GM18507 (cell line): ENCODE measurements around the gene PBX1.

ENCODE experiments used
- DNase-seq: peaks from one replicate; pipeline ENCODE4 v3.0.0; 2011; ENCODE audit warnings: low read depth; ENCODE audit not compliant: insufficient read length; ENCODE audit errors: extremely low spot score
- FAIRE-seq: peaks from 2 replicates; lab custom pipeline; 2011; peaks lifted over from hg19 to GRCh38; lab: Jason Lieb, UNC

PBX1 gene

DNA sequence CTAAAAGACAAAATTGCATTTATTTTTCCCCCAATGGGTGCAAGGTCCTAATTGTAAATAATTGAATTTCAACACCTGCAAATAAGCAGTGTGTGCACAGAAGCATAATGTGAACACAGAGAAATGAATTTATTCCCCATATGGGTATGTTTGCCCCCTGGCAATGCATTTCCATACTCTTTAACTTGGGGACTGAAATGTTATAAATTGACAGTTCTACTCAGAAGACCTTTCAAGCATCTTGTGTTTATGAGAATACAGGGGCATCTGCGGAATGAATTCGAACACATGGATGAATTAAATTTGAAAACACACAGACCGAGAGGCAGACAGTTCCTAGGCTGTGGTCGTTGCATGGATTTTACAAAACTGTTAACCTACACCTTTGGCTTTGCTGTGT lies 3.5 kb downstream of the PBX1 start:
- FAIRE-seq (no peak), DNase-seq (no peak)

DNA sequence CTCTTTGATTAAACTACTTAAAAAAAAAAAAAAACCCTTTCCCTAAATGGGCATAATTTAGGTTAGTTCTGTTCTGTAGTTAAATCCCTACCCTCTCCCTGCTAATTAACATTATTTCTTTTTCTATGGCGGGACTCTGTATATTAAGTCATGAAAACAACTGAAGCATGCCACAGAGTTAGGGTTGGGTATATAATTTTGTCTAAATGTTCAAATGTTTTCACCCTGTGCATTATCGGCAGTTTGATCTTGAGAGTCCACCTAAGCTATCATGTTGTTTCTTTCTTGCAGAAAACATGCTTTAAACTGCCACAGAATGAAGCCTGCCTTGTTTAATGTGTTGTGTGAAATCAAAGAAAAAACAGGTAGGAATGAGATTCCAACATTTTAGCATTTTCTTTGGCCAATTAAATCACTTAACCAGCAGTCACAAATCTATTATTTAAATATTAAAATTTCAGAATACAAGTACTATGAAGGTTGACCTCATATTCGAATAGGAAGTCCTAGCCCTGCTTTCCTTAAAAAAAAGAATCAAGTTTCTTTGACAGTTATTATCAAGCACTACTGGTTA lies 4.0 kb downstream of the PBX1 start:
- no peak for FAIRE-seq

DNA sequence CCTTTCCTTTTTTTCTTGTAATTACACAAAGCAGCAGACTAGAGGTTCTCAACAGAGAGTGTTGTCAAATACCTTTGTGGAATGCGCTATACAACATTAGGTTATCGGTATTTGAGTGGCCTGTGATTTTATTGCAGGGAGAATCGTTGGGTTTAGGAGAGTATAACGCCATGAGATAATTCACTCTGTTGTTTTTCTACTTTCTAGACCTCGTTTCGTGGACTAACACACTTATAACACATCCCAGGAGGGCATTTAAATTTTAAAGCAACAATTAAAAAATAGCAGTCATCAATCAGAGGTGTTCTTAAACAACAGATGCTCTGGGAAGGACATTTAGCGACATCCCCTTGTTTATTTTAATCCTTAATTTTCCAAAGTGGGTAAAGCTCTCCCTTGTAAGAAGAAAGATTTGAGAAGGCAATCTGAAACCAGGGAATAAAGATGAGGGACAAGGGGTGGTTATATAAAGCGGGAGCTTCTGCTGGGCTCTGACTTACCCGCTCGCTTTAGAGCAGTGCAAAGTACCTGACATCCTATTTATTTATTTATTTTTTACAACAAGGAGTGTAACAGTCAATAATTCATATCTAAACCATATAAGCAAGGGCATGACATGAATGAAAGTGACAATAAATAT lies 4.9 kb downstream of the PBX1 start:
- FAIRE-seq, result no peak
- no peak for DNase-seq

More for the DNA sequence above, 4.0 kb downstream of the PBX1 start:
- DNase-seq, result no peak

DNA sequence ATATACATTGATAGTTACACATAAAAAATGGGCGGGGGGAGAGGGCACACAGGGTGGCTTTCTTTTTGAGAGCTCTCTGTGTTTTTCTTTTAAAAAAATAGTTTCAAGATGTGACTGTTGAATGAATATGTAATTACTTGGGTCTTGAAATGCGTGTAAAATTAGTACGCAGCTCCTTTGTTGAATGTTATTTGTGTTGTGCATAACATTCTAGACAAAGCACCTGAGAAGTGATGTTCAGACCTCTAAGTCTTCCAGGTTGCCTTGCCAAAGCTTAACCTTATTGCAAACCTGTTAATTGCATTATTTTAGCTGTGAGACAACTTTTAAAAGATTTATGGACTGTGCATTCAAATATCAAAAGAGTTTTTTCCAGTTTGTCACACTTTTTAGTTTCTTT lies 5.4 kb downstream of the PBX1 start:
- no peak for FAIRE-seq
- no peak for DNase-seq

DNA sequence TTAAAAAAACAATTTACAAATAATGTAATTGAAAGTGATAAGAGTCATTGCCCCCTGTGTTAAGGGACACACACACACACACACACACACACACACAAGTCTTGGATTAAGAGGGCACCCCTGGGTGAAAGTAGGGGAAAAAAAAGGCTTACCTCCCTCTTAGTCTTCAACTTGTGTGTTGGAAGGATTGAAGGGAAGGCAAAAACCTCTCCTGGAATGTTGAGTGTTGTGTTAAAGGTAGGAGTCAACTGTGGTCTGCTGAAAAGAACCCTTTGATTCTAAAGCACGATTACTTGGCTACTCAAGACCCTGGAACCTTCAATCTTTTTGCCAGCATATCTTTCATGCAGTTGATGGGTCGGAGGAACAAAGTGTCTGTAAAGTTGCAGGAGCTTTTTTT lies 6.4 kb downstream of the PBX1 start:
- DNase-seq, result no peak
- no peak for FAIRE-seq

DNA sequence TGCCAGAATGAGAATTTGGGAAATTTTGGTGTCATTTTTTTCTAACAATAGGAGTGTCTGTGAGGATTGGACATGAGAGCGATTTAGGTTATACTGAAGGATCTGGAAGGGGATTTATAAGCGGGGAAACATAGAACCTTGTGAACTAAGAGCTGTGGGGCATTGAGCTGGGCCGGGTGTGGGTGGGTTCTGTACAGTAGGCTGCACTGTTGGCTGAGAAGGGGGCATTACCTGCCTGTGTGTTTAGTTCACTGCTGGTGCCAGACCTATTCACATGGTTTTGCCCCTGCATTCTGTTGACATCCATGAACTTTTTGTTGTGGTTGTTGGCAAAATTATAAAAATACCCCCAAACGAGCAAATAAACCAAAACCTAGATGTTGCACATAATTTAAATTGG lies 8.8 kb downstream of the PBX1 start:
- DNase-seq (no peak), FAIRE-seq (no peak)

DNA sequence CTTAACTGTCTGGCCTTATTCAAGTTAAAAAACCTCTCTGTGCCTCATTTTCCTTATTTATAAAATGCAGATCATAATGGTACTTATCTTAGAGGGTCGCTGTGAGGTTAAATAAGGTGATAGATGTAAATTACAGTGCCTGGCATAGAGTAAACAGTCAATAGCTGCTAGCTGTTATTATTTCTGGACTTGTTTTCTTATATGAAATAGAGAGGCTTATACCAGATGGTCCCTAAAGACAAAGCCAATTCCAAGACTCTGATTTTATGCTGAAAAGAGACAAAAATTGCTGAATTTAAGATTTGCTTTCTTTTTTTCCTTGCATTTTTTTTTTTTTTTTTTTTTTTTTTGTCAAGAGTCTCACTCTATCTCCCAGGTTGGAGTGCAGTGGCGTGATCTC lies 10.3 kb downstream of the PBX1 start:
- no peak for FAIRE-seq
- no peak for DNase-seq

DNA sequence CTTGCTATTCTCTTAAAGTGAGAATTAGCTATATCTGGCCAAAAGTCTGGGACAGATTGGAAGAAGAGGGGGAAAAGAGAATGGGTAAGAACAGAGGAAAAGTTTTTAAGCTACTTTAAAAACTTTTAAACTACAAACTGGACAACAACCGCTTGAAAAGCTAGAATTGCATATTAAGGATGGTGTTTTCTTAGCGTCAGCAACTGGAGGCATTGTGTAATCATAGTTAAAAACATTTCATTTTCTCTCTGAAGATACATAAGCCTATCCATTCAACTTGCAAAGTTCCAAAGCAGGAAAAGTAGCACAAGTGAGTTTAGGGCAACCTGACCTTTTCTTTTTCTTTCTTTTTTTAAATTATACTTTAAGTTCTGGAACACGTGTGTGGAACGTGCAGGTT lies 10.9 kb downstream of the PBX1 start:
- FAIRE-seq (no peak), DNase-seq (no peak)

DNA sequence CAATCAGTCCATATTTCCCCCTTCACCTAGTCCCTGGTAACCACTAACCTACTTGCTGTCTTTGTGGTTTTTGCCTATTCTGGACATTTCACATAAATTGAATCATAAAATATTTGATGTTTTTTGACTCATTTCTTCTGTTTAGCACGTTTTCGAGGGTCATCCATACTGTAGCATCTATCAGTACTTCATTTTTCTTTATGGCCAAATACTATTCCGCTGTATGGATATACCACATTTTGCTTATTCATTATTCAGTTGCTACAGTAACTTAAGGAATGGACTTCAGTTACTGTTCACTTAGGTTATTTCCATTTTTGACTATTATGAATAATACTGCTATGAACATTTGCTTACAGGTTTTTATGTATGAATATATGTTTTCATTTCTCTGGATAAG lies 12.3 kb downstream of the PBX1 start:
- FAIRE-seq, result no peak

DNA sequence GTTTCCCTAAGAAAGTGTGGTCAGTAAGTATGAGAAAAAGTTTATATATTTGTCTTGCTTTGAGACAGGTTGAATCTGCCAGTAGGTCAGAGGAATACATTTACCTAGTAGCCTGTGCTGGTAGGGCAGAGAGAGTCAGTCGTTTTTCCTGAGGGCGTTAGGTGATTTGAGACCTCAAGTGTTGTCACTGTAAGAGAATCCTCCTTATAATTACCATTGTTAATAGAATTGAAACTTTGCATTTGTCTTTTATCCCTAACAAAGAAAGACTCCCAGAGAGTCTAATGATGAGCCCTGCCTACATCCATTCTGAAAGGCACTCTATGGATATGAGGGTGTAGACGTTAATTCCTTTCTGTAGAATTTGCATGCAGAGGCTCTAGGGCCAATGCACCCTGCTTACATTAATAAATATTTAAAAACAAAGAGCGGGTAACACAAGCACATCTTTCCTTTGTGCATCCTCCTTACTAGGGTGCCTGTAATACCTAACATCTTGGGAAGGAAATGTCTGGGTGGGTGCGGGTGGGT lies 16.4 kb downstream of the PBX1 start:
- FAIRE-seq (no peak), DNase-seq (no peak)

More for the DNA sequence above, 12.3 kb downstream of the PBX1 start:
- no peak for DNase-seq

DNA sequence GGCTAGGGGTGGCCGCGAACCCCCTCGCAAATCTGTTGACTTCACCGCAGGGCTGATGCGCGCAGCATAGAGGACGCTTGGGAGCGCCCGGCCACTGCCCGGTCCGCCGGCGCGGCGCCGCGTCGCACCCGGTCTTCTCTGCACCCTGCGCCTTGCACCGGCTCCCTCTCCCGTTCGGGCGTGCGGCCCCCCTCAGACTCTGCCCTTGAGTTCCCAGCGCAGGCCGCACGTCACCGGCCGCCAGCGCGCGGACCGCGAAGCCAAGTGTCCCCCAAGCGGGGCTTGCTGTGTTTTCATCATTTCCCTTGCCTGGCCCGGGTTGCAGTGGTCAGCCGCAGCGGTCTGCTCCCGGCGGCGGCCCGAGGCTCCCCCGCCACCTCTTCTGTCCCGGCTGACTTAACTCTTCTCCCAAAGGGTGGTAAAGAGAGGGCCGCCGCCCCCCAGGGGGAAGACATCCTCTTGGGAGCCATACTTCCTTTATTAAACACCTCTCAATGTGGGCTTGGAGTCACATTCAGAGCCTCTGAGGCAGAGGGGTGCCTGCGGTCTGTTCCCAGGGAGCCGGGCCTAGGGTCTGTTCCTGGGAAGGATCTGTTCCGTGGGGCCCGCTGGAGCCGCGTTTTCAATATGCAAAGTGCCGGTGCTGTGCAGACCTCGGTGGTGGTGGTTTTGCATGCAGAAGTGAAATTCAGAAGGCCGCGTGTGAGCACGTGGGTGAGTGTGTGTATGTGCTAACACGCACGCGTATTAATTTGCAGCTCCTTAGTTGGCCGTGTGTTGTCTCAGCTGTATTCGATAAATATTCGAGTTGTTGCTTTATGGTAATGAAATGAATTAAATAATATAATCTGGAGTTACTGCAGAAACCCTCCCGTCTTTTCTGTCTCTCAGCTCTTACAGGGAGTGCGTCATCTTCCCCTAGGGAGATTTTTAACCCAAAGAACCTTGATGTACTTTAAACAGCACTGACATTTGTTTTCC lies 17.6 kb downstream of the PBX1 start:
- DNase-seq (no peak), FAIRE-seq (no peak)

DNA sequence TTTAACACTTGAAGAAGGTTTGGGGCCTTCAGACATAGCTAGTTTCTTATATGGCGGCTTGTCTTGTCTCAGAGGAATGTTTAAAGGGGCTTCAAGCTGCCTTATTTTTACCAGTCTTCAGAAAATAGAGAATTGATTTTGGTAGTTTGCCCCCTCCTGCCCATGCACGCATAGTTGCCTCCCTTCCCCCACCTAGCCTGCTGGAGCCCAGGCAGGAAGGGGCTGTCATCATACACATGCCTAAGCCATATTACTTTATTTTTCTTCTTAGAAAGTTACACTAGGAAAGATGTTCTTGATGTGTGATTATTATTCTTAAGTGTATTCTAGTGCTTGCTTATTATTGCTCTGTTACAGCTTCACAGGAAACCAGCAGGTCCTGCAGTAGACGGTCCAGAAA lies 18.3 kb downstream of the PBX1 start:
- DNase-seq (no peak), FAIRE-seq (no peak)

DNA sequence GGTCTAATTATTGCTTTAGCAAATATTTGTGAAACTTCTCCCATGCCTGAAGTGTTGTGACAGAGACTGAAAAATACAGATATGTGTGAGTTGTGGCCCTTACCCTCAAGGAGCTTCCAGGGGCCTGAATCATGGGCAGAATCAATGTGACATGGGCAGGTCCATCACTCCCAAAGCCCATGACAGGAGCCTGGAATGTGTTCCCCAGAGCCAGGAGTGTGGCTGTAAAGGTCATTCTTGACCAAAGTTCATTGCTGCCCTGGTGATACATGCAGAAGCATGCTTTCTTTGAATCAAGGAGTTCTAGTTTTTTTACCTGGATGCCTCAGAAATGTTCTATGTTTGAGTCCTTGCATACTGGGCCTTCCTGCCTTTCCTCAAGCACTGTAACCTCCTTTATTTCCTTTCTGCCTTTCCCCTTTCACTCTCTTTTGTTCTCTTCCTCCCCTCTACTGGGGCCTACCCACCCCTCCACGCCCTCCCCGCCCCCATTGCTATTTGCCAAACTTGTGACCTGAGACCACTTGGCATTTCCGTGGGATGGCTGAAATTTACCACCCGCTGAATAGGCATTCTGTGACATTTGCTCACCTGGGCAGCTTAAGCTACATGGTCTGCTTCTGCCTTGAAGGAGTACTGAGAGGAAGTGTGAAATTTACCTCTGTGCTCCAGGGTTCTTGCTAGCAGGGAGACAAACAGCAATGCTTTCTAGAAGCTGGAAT lies 19.7 kb downstream of the PBX1 start:
- FAIRE-seq (no peak), DNase-seq (no peak)

DNA sequence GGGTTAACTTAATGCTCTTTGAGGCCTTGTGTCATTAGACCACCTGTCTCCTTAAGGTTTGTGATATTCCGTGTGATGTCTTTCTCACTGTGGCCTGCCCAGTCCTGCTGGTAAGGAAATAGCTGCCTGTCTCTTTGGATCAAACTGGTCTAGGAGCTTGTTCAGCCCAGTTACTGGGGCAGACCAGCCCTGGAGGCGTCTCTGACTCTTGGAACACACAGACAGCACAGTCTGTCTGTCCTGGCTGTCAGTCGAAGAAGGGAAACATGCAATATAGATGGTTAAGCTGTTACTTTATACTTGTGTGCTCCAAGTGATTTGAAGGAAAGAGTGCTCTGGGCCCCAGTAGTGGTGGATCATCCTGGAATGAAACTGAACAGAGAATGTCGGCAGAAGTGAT lies 20.4 kb downstream of the PBX1 start:
- DNase-seq, result no peak
- no peak for FAIRE-seq

DNA sequence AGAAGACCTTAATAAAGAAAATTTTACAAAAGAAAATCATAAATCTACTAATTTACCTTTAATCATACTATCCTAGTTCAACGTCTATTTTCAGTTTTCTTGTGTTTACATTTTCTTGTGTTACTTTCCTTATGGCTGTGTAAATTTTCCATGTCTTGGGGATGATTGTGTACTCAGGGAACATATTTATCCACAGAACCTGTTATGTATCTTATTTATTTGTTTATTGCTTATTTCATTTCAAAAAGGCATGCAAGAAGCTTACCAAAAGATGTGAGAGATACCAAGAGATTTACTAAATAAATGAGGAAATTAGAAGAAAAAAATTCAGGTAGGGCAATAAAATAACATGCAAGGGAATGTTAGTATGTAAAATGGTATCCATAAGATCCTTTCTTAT lies 22.8 kb downstream of the PBX1 start:
- FAIRE-seq, result no peak

DNA sequence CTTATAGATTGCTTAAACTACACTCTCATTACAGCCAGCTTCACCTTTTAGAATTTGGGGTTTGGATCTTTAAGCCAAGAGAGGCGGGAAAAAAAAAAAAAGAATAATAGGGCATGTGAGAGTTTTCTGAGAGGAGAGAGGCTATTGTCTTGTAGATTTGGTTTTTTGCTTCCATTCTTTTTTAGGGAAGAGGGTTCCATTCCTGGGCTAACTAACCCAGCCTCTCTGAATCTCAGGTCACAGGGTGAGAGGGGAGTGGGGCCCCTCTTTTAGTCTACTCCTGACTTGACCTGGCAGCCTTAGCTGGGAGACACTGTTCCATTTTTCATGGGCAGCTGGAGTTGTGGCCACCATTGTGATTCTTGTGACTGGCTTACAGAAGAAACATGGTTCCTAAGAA lies 24.2 kb downstream of the PBX1 start:
- no peak for FAIRE-seq

More for the DNA sequence above, 22.8 kb downstream of the PBX1 start:
- DNase-seq, result no peak

DNA sequence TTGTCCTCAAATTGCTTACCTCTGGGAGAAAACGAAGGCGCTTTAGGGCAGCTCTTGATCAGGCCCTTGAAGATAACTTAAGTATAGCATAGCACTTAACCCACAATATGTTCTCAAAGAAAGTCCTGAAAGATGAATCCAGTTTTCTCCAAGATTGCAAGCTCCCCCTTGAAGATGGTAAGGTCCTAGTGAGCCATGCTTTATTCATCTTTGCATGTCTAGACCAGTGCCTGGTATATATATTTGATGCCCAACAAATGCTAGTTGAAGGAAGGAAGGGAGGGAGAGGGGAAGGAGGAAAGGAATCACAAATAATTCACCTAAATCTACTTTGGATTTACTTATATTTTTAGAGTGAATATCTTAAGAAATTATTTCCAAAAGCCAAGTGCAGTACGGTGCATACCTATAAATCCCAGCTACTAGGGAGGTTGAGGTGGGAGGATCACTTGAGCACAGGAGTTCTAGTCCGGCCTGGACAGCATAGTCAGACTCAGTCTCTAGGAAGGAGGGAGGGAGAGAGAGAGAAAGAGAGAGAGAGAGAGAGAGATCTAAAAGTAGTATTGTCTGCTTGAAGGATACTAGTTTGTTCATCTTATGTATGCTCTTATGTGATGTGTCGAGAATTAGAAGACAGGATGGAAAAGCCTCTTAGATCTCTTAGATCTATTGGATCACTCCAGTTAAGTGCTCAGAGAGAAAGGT lies 25.0 kb downstream of the PBX1 start:
- FAIRE-seq, result no peak
- DNase-seq, result no peak

More for the DNA sequence above, 24.2 kb downstream of the PBX1 start:
- DNase-seq, result no peak

DNA sequence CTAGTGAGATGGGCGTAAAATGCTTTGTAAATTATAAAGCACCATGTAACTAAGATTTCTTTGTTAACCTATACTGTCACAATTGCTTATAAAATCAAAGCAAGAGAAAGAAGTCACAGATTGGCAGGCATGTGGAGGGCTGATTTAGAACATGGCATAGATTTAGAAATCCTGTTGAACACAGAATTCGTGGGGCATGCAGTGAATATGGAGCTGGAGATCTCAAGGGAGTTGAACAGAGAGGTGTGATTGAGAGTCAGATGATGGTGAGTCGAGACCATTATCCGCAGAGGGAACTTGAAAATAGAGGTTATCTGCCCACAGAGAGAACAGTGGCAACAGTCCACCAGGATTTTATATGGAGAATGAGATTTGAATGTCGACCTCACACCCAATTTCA lies 27.6 kb downstream of the PBX1 start:
- FAIRE-seq (no peak), DNase-seq (no peak)
